GM19397 (cell line): ENCODE results near the gene PILRB.
"Not testable (repeated sequence)": the region's sequence is repeated elsewhere in the genome, so short reads cannot be mapped to it uniquely, and the experiment has no call there.

Experiments
- ATAC-seq: cut with Tn5 transposase; IDR thresholded peaks from one replicate; pipeline ENCODE4 v1.9.1; 2021; ENCODE audit warnings: mild to moderate bottlenecking, moderate library complexity; ENCODE audit not compliant: unreplicated experiment

Gene PILRB

DNA sequence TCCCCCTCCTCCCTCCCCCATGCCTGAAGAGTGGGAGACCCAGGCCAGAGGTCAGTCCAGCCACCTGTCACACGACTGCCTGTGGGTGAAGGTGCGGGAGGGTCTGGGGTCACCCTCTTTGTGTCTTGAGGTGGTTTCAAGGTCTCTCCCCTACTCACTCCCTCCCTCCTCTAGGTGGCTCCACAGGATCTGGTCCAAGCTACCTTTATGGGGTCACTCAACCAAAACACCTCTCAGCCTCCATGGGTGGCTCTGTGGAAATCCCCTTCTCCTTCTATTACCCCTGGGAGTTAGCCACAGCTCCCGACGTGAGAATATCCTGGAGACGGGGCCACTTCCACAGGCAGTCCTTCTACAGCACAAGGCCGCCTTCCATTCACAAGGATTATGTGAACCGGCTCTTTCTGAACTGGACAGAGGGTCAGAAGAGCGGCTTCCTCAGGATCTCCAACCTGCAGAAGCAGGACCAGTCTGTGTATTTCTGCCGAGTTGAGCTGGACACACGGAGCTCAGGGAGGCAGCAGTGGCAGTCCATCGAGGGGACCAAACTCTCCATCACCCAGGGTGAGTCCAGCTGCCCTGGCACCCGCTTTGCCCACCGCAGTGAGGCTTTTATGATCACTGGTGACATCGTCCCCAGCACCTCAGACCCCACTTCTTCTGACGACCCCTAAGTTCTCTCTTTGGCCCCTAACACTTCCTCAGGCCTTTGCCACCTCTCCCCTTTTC, 16.1 kb downstream of the PILRB start:
- not testable (repeated sequence) for ATAC-seq

DNA sequence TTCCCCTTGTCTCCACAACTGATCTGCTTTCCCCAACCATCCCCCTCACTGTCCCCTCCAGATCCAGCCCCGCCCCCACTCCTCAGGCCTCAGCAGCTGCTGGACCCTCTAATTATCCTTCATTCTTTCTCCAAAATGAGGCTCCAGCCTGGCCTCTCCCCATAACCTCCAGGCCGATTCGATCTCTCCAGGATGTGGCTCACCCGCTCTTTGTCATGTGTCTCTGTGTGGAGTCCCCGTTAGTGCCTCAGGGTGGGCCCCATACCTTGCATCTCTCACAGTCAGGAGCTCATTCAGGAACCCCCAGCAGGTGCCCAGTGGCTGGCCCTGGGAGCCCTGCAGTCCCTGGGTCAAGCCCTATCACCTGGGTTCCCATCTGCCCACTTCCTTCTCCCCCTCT, 16.7 kb downstream of the PILRB start:
- no peak for ATAC-seq

DNA sequence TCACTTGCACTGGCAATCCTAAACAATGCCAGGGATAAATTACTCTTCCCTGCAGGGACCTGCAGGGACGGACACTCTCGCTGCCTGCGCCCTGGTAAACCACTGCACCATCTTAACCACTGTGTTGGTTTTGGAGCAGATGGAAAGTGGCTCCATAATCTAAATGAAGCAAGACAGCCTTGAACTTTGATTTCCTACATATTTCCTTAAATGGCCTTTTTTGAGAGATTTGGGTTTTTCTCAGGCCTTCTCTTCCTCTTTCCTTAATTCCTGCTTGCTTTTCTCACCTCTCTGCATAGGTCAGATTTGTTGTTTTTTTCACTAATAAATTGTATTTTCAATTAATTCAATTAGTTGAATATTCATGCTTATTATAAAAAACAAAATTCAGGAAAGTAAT, 18.1 kb downstream of the PILRB start:
- no peak for ATAC-seq

DNA sequence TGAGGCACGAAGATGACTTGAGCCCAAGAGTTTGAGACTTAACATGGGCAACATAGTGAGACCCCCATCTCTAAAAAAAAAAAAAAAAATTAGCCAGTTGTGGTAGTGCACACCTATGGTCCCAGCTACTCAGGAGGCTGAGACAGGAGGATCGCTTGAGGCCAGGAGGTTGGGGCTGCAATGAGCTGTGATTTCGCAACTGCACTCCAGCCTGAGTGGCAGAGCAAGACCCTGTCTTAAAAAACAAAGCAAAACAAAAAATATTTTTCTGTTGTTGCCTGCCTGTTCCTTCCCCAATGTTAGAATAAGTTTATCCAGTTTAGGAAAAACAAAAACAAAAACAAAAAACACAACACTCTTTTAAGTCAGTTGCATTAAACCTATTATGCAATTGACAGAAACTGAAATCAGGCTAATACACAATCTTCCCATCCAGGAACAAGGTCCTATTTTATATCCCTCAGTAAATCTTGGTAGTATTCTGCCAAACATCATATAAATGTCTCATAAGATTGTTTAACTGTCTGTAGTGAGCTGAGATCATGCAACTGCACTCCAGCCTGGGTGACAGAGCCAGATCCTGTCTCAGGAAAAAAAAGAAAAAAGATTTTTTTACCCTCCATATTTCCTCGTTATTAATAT, 20.3 kb downstream of the PILRB start:
- ATAC-seq: no peak

DNA sequence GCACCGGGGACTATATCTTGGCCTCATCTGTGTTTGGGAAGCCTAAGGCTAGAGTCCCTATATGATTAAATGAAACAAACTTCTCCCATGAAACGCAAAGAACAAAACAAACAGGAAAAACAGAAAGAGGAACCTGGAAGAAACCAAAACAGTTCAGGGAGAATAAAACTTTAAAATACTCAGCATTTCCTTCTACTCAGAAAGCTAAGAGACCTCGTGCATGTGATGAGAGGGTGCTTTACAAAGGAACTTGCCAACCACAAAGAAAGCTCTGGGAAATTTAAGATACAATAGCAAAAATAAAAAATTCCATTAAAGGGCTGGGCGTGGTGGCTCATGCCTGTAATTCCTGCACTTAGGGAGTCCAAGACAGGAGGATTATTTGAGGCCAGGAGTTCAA, 22.3 kb downstream of the PILRB start:
- no peak for ATAC-seq

DNA sequence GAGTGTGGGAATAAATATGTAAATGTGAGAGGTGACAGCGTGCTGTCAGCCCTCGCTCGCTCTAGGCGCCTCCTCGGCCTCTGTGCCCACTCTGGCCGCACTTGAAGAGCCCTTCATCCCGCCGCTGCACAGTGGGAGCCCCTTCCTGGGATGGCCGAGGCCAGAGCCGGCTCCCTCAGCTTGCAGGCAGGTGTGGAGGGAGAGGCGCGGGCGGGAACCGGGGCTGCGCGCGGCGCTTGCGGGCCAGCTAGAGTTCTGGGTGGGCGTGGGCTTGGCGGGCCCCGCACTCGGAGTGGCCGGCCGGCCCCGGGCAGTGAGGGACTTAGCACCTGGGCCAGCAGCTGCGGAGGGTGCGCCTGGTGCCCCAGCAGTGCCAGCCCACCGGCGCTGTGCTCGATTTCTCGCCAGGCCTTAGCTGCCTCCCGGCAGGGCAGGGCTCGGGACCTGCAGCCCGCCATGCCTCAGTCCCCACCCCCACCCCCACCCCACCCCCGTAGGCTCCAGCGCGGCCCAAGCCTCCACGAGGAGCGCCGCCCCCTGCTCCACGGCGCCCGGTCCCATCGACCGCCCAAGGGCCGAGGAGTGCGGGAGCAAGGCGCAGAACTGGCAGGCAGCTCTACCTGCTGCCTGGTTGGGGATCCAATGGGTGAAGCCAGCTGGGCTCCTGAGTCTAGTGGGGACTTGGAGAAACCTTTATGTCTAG, 23.8 kb downstream of the PILRB start:
- not testable (repeated sequence) for ATAC-seq

DNA sequence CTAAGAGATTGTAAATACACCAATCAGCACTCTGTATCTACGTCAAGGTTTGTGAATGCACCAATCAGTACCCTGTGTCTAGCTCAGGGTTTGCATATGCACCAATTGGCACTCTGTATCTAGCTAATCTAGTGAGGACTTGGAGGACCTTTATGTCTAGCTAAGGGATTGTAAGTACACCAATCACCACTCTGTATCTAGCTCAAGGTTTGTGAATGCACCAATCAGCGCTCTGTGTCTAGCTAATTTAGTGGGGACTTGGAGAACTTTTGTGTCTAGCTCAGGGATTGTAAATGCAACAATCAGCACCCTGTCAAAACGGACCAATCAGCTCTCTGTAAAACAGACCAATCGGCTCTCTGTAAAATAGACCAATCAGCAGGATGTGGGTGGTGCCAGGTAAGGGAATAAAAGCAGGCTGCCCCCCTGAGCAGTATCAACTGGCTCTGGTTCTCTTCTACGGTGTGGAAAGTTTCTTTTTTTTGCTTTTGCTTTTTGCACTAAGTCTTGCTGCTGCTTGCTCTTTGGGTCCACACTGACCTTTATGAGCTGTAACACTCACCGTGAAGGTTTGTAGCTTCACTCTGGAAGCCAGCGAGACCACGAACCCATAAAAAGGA, 24.4 kb downstream of the PILRB start:
- ATAC-seq: not testable (repeated sequence)

DNA sequence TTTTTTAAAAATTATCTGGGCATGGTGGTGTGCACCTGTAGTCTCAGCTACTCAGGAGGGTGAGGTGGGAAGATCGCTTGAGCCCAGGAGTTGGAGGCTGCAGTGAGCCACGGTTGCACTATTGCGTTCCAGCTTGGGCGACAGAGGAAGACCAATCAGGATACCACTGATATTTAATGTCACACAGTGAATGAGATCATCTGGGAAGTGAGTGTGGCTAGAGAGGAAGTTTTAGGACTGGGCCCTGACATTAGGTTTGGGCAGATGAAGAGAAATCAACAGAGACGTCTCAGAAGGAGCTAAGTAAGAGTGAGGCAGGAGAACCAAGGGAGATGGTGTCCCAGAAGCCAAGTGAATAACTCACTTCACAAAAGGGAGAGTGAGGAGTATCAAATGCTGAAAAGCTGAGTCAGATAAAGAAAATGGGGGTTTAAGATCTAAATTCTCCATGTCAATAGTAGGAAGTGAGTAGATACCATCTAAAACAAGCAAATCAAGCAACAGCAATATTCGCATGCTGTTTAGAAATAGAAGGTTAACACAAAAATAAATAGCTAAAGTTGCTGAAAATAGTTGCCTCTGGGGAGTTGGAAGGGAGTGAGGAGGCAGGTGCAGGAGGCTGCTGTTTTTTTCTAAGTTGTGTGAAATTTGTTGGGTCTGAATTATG, 26.8 kb downstream of the PILRB start:
- no peak for ATAC-seq

DNA sequence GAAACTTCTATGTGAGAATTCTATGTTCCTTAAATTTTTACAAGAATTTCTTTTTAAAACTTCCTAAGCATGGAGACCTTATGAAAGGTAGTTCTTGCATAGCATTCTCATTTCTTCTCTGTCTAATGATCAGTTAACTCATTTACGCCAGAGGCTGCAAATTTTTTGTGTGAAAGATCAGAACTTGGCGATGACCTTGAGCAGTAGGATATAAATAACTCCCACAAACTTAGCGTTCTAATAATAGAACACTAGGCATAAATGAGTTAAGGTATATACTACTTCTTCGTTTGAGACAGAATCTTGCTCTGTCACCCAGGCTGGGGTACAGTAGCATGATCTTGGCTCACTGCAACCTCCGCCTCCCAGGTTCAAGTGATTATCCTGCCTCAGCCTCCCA, 29.0 kb downstream of the PILRB start:
- ATAC-seq: no peak

DNA sequence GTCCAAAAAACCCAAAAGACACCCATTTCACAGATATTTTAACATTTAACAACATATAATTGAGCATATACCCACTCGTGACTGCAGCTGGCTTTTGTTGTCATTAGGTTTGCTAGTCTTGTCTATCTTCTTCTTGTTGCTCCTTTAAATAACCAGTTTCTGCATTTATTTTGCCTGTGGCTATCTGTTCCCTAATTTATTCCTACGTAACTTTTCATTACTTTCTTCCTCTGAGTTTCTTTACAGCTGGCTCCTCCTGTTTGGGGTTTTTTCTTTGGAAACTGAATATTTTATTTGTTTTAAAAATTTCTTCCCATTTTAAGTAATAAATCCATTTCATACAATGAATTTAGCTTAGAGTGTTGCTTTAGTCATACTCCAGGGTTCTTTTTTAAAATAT, 29.8 kb downstream of the PILRB start:
- no peak for ATAC-seq

DNA sequence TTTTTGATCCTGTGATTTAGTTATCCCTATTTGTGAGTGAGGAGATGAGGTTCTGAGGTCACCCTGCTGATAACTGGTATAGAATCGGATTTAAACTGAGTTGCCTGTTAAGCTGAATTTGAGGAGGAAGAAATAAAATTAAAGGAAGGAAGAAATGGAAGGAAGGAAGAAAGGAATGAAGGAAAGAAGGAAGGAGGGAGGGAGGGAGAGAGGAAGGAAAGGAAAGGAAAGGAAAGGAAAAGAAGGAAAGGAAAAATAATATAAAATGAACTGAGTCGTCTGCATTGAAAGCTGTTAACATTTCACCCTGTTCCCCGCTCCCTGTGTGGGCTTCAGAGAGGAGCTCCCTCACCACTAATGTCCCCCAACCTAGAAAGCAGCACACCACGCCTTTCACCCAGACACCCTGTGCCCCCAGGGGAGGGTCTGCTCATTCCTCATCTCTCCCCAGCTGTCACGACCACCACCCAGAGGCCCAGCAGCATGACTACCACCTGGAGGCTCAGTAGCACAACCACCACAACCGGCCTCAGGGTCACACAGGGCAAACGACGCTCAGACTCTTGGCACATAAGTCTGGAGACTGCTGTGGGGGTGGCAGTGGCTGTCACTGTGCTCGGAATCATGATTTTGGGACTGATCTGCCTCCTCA, 31.6 kb downstream of the PILRB start:
- ATAC-seq: no peak

DNA sequence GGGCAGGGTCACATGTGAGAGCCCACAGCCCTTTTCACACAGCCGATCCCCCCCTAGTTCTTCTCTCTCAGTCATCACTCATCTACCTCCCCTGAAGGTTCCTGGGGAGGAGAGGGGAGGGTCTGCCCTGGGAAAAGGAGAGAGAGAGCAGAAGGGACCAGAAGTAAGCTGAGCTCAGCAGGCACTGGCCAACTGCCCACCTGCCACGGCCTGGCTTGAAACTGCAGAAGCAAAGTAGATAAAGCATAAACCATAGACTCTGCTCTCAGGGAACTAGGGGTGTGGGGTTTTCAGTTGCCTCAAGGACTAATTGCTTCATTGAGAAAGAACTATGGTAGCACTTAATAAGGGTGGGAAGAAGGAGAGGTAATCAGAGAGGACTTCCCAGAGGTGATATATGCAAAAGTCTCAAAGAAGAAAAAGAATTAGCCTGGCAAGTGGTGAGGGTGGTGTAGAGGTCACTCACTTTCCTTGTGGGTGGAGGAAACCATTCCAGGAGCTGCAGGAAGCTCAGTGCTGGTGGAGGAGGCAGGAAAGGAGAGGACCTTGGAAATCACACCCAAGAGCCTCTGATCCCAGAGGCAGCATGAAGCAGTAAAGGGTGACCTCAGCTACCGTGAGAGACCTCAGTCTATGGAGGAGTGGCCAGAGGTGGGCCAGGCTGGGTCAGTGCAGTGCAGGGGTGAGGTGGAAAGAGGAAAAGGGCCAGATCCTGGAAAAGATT, 32.5 kb downstream of the PILRB start:
- ATAC-seq: no peak

DNA sequence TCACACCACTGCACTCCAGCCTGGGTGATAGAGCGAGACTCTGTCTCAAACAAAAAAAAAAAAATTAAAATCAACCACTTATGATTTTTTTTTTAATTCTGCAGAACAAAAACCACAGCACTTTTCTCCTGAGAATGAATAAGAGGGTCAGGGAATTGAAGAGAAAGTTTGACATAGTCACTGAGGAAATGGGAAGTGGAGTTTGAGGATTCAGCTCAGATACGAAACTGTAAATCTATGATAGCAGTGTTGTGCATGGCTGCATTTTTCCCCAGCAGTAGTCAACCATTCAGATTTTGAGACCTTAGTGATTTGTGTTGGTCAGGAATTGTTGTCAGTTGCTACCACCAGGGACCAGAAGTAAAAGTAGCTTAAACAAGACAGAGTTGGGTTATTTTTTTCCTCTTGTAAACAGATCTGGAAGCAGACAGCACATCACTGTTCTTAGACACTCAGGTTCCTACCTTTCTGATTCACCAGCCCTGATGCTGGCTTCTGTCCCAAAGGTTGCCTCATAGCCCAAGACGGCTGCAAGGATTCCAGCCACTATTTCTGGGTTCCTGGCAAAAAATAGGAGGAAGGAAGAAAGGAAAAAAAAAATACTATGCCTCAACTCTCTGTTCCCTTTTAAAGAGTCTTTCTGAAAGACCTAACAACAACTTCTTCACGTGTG, 35.5 kb downstream of the PILRB start:
- ATAC-seq: no peak

DNA sequence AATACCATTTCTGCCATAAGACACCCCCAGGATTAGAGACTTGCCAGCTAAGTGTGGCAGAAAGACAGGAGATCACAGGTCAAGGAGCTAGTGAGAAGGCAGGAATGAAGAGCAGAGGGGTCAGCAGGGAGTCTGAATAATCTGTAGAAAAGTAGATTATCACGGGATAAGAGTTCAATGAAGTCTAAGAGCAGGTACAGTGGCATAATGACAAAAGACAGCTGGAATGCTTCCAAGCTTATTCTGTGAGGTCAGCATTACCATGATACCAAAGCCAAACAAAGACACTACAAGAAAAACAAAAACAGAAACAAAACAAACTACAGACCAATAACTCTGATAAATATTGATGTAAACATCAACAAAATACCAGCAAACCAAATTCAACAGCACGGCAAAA, 36.2 kb downstream of the PILRB start:
- no peak for ATAC-seq

DNA sequence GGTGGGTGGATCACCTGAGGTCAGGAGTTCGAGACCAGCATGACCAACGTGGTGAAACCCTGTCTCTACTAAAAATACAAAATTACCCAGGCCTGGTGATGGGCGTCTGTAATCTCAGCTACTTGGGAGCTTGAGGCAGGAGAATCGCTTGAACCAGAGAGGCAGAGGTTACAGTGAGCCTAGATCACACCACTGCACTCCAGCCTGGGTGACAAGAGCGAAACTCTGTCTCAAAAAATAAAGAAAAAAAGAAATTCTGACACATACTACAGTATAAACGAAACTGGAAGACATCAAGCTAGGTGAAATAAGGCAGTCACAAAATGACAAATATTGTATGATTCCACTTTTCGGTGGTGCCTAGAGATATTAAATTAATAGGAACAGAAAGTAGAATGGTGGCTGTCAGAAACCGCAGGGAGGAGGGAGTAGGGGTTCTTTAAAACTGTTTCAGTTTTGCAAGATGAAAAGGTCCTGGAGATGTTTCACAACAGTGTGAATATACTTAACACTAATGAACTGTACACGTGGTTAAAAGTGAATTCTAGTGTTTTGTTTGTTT, 38.6 kb downstream of the PILRB start:
- peak; percentile 73 for ATAC-seq

DNA sequence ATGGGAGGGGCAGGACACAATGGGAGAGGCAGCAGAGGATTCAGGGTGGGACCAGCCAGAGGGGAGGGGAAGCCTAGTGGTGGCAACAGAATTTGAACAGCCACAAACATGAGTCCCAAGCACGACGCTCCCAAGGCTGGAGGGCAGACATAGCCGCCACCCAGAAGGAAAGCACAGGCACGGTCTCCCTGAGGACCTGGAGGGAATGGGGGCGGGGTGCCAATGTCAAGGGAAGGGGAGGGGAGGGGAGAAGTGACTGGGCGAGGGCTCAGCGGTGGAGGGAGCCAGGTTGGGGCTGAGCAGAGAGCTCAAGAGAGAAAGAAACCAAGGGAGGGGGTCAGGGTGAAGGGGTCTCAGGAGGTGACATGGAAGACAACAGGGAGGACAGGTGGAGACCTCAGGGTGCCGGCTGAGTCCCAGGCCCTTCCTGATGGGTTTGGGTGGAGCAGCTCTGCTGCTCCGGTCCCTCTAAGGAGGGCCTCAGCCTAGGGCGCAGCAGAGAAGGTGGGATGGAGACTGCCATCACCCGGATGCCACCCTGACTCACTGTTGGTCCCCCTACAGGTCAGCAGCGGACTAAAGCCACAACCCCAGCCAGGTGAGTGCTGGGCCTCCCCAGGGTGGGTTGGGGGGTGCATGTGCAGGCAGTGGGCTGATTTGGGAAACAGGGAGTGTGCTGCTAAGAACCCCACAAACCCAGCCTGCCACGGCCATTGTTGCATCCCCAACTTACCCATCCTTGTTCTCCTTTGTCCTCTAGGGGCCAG, 39.6 kb downstream of the PILRB start:
- ATAC-seq: no peak

DNA sequence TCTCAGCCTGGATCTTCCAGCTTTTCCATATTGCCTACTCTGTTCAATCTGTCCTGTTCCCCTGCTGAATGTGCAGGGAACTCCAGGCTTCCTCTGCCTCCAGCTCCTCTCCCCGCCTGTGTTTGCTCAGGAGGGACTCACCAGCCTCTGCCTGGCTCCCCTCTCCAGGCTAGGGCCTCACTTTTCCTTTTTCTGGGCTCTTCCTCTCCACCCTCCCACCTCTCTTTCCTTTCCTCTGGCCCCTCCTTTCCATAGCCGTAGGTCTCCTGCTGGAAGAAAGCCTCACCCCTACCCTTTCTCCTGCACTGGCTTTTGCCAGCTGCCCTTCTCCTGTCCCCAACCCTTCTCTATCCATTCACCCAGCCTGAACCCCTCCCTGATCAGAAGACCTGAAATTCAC, 40.3 kb downstream of the PILRB start:
- ATAC-seq: no peak

DNA sequence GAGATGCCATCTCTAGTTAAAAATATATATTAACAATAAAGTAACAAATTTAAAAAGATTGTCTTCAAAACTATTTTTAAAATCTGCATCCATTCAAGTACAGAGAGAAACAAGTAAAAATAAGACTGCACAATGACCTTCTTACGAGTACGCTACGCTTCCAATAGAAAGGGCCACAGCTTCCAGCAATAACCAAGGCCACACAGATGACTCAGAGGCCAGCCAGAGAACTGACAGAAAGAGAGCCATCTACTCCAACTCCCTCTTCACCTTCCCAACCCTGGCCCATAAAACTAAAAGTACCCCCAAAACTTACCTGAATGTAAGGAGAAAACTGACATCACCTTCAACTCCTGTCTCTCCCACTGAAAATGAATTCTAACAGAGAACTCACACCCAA, 42.1 kb downstream of the PILRB start:
- ATAC-seq: no peak
